ENCODE data around the gene SATB2.

DNA sequence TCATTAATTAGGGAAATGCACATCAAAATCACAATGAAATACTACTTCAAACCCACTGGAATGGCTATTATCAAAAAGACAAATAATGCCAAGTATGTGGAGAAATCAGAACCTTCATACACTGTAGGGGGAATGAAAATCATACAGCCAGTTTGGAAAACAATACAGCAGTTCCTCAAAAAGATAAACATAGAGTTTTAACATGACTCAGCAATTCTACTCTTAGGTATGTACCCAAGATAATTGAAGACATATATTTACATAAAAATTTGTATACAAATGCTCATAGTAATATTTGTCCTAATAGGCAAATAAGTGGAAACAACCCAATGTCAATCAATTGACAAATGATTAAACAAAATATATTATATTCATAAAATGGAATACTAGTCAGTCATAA, 45.4 kb upstream of the SATB2 start:
- TF ChIP-seq, protein P1, sequence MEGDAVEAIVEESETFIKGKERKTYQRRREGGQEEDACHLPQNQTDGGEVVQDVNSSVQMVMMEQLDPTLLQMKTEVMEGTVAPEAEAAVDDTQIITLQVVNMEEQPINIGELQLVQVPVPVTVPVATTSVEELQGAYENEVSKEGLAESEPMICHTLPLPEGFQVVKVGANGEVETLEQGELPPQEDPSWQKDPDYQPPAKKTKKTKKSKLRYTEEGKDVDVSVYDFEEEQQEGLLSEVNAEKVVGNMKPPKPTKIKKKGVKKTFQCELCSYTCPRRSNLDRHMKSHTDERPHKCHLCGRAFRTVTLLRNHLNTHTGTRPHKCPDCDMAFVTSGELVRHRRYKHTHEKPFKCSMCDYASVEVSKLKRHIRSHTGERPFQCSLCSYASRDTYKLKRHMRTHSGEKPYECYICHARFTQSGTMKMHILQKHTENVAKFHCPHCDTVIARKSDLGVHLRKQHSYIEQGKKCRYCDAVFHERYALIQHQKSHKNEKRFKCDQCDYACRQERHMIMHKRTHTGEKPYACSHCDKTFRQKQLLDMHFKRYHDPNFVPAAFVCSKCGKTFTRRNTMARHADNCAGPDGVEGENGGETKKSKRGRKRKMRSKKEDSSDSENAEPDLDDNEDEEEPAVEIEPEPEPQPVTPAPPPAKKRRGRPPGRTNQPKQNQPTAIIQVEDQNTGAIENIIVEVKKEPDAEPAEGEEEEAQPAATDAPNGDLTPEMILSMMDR (IDR thresholded peaks at IDR 0.05), result no peak
- no peak for TF ChIP-seq POLR2A (IDR thresholded peaks at IDR 0.05)
